ENCODE data around the gene TCERG1L. TPM values are rescaled to one million over a fixed set of nuclear protein-coding genes. Genes with fewer than 3 reads are reported as not detected.

The TCERG1L gene
- polyA plus RNA-seq, 1 donor from 2014 or later: 0.53 TPM

- Histone ChIP-seq H3K27me3 (ENCODE audit: insufficient read depth, low read depth, low read length) (no peaks in the 10 kb centered on the region), H3K9ac (ENCODE audit: low read length) (no peak overlapping the region), H3K27ac (ENCODE audit: low read length) (no peak overlapping the region), H3K36me3 (ENCODE audit: insufficient read depth, low read length) (no peaks in the 10 kb centered on the region), H3K4me2 (ENCODE audit: low read length) (no peak overlapping the region), H2AFZ (ENCODE audit: low read depth, low read length) (no peak overlapping the region), H3K9me3 (ENCODE audit: low read length) (no peaks in the 10 kb centered on the region), H3F3A (ENCODE audit: insufficient read depth, low read length, poor library complexity, severe bottlenecking) (no peaks in the 10 kb centered on the region), H3K9me2 (ENCODE audit: insufficient read depth, low read length) (no peaks in the 10 kb centered on the region), H3K4me3 (ENCODE audit: low read length) (no peak overlapping the region), H3K79me2 (replicated peaks; ENCODE audit: insufficient read depth, low read length) (no peaks in the 10 kb centered on the region), H4K20me1 (ENCODE audit: insufficient read depth) (no peaks in the 10 kb centered on the region)
- TF ChIP-seq EP300 (conservative IDR thresholded peaks at IDR 0.05; ENCODE audit: poor library complexity, severe bottlenecking) (no peak), SMC3 (conservative IDR thresholded peaks at IDR 0.05; ENCODE audit: poor library complexity) (no peak), REST (IDR thresholded peaks at IDR 0.05; ENCODE audit: borderline replicate concordance) (no peak), RAD21 (conservative IDR thresholded peaks at IDR 0.05) (no peak), POLR2AphosphoS5 (IDR thresholded peaks at IDR 0.05) (no peak), CTCF (IDR thresholded peaks at IDR 0.05; ENCODE audit: poor library complexity, severe bottlenecking) (no peak)
Observed at GRCh38 chr10:131300508-131300907, 11.0 kb downstream of the TCERG1L start.

- Histone ChIP-seq H3K9me3 (ENCODE audit: low read length) (no peaks in the 10 kb centered on the region), H3K4me3 (ENCODE audit: low read length) (no peak overlapping the region), H3K9ac (ENCODE audit: low read length) (no peak overlapping the region), H4K20me1 (ENCODE audit: insufficient read depth) (no peaks in the 10 kb centered on the region), H3K9me2 (ENCODE audit: insufficient read depth, low read length) (no peaks in the 10 kb centered on the region), H3K36me3 (ENCODE audit: insufficient read depth, low read length) (no peaks in the 10 kb centered on the region), H3K4me2 (ENCODE audit: low read length) (no peak overlapping the region), H3F3A (ENCODE audit: insufficient read depth, low read length, poor library complexity, severe bottlenecking) (no peaks in the 10 kb centered on the region), H3K27me3 (ENCODE audit: insufficient read depth, low read depth, low read length) (no peaks in the 10 kb centered on the region), H3K79me2 (replicated peaks; ENCODE audit: insufficient read depth, low read length) (no peaks in the 10 kb centered on the region), H3K27ac (ENCODE audit: low read length) (no peak overlapping the region), H2AFZ (ENCODE audit: low read depth, low read length) (no peak overlapping the region)
- TF ChIP-seq CTCF (IDR thresholded peaks at IDR 0.05; ENCODE audit: poor library complexity, severe bottlenecking) (no peak), RAD21 (conservative IDR thresholded peaks at IDR 0.05) (no peak), SMC3 (conservative IDR thresholded peaks at IDR 0.05; ENCODE audit: poor library complexity) (no peak), POLR2AphosphoS5 (IDR thresholded peaks at IDR 0.05) (no peak), REST (IDR thresholded peaks at IDR 0.05; ENCODE audit: borderline replicate concordance) (no peak), EZH2 (IDR thresholded peaks at IDR 0.05; ENCODE audit: borderline replicate concordance, insufficient read depth, low read length, poor library complexity, severe bottlenecking) (no peak), TAF1 (IDR thresholded peaks at IDR 0.05; ENCODE audit: low read depth) (no peak), MXI1 (conservative IDR thresholded peaks at IDR 0.05; ENCODE audit: poor library complexity, severe bottlenecking) (no peak), EP300 (conservative IDR thresholded peaks at IDR 0.05; ENCODE audit: poor library complexity, severe bottlenecking) (no peak)
Observed at GRCh38 chr10:131290781-131291180, 20.7 kb downstream of the TCERG1L start.
